ENCODE measurements around the gene CCS.
"Not testable (repeated sequence)": the region's sequence is repeated elsewhere in the genome, so short reads cannot be mapped to it uniquely, and the experiment has no call there.

The CCS gene

DNA sequence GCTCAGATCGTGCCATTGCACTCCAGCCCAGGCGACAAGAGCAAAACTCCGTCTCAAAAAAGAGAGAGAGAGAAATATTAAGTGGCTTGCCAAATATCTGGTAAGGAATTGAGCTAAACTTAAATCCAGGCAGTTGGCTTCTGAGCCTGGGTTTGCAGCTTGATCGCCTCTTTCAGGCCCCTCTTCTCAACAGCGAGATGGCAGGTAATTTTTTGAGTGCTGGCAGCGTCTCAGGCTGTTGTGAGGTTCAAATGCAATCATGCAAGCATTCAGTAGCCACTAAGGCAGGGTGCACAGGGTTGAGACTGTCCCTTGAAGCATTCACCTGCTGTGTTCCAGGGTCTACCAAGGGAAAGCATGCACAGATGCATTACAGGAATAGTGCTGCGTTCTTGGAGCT, 23.9 kb upstream of the CCS start:
- TF ChIP-seq, protein P1, sequence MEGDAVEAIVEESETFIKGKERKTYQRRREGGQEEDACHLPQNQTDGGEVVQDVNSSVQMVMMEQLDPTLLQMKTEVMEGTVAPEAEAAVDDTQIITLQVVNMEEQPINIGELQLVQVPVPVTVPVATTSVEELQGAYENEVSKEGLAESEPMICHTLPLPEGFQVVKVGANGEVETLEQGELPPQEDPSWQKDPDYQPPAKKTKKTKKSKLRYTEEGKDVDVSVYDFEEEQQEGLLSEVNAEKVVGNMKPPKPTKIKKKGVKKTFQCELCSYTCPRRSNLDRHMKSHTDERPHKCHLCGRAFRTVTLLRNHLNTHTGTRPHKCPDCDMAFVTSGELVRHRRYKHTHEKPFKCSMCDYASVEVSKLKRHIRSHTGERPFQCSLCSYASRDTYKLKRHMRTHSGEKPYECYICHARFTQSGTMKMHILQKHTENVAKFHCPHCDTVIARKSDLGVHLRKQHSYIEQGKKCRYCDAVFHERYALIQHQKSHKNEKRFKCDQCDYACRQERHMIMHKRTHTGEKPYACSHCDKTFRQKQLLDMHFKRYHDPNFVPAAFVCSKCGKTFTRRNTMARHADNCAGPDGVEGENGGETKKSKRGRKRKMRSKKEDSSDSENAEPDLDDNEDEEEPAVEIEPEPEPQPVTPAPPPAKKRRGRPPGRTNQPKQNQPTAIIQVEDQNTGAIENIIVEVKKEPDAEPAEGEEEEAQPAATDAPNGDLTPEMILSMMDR (IDR thresholded peaks at IDR 0.05; ENCODE audit: unreplicated experiment in 3 of 3): no peak
- H3K27me3 Mint-ChIP-seq (ENCODE audit: low read depth): peaks cover 5% of the 10 kb centered on the region
- H3K9me3 Mint-ChIP-seq: peaks cover 3% of the 10 kb centered on the region
- no peaks in the 10 kb centered on the region for H3K36me3 Mint-ChIP-seq (ENCODE audit: low read depth)
- H3K4me1 Mint-ChIP-seq: peaks cover 13% of the 10 kb centered on the region
- H3K4me3 Mint-ChIP-seq: no peak overlapping the region
- no peak overlapping the region for H3K27ac Mint-ChIP-seq

DNA sequence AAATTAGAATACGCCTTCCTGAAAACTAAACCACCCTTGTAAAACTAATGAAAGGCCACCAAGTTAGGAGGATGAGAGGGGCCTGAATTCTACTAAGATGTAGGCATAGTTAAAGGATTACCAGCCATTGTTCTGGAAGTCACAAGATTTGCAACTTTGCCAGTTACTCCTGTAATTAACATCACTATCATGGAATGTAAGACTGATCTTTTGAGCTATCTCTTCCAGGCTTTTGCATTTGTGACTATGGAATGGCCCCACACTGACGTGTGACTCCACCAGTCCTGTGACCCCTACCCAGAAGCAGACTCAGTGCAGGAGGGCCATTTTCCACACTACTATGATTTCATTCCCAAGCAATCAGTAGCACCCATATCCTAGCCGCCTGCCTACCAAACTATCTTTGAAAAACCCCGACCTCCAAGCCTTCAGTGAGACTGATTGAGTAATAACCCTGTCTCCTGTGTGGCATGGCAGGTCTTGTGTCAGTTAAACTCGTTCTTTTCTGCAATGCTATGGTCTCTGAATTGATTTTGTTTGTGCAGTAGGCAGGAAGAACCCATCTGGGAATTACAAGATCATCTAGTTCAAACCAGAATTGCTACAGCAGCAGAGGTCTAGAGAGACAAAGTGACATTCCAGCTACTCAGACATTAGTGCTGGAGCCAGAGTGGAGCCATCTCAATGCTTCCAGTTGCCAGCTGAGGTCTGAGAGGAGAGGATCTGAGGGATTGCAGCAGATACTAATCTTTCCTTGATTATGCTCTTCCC, 22.7 kb upstream of the CCS start:
- H3K4me1 Mint-ChIP-seq: peaks cover 13% of the 10 kb centered on the region
- no peak overlapping the region for H3K4me3 Mint-ChIP-seq
- peak overlapping the region; percentile 47 to 91 (median 79) for H3K27ac Mint-ChIP-seq
- no peaks in the 10 kb centered on the region for H3K36me3 Mint-ChIP-seq (ENCODE audit: low read depth)
- H3K27me3 Mint-ChIP-seq (ENCODE audit: low read depth): peaks cover 5% of the 10 kb centered on the region
- TF ChIP-seq, protein P1 (IDR thresholded peaks at IDR 0.05; ENCODE audit: unreplicated experiment in 3 of 3): no peak
- peaks cover 5% of the 10 kb centered on the region for H3K9me3 Mint-ChIP-seq

DNA sequence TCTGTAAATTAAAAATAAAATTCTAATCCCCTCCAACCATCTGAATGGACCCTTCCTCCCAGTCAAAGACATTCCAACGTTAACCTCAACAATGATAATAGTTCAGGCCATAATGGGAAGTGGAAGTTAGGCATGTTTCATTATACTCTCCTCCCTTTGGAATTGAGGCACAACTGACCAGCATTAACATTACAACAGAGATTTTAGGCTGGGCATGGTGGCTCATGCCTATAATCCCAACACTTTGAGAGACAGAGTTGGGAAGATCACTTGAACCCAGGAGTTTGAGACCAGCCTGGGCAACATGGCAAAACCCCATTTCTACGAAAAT, 22.2 kb upstream of the CCS start:
- peaks cover 5% of the 10 kb centered on the region for H3K27me3 Mint-ChIP-seq (ENCODE audit: low read depth)
- no peak overlapping the region for H3K4me3 Mint-ChIP-seq
- peak overlapping the region in 2 of 3 experiments; percentile 79 to 91 for H3K27ac Mint-ChIP-seq
- no peaks in the 10 kb centered on the region for H3K36me3 Mint-ChIP-seq (ENCODE audit: low read depth)
- peaks cover 5% of the 10 kb centered on the region for H3K9me3 Mint-ChIP-seq
- TF ChIP-seq, protein P1 (IDR thresholded peaks at IDR 0.05; ENCODE audit: unreplicated experiment in 3 of 3): no peak
- peaks cover 13% of the 10 kb centered on the region for H3K4me1 Mint-ChIP-seq

DNA sequence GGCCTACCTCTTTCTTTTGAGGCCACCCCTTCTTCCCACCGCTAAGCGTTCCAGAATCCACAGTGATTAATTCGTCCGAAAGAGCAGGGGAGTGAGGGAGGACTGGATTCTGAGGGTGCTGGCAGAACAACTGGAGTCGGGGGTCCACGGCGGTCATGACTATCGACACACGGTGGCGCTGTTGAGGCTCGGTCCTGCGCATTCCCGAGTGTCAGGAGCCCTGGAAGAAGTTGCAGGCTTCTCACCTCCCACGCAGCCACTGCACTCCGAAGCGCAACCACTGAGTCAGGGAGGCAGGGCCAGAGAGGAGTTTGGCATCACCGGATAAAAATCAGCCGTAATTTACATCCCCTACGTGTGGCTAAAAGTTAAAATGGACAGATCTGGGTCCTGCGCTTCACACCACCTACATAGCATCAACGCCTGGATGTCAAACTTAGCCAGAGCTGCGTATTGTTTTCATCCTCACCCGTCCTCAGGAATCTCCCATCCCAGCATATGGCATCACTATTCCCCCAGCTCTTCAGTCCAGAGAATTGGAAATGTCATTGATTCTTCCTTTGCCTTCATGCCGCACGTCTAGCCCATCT, 13.9 kb upstream of the CCS start:
- H3K9me3 Mint-ChIP-seq: peaks cover 3% of the 10 kb centered on the region
- no peak overlapping the region for H3K27ac Mint-ChIP-seq
- peaks cover 23% of the 10 kb centered on the region for H3K4me1 Mint-ChIP-seq
- no peak overlapping the region for H3K4me3 Mint-ChIP-seq
- no peaks in the 10 kb centered on the region for H3K36me3 Mint-ChIP-seq (ENCODE audit: low read depth)
- TF ChIP-seq, protein P1 (IDR thresholded peaks at IDR 0.05; ENCODE audit: unreplicated experiment in 3 of 3): peak; percentile 73 to 77 (median 75)
- H3K27me3 Mint-ChIP-seq (ENCODE audit: low read depth): no peaks in the 10 kb centered on the region

DNA sequence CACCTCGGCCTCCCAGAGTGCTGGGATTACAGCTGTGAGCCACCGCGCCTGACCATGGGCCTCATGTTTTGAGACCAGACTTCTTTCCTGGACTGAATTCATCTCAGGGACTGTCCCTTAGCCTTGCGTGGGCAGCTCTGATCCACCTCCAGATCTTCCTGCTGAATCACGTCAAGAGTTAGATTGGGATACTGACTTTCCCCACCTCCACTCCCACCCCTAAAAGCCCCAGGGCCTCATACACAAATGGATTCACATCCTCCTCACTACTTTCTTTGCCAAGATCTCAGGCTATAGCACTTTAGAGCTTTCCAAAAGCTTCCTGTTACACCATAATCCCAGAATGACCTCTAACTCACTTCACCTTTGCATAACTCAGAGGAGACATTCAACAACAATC, 12.2 kb upstream of the CCS start:
- H3K4me3 Mint-ChIP-seq: peak overlapping the region in 1 of 3 experiments; percentile 3
- peak overlapping the region; percentile 24 to 65 (median 25) for H3K27ac Mint-ChIP-seq
- no peaks in the 10 kb centered on the region for H3K36me3 Mint-ChIP-seq (ENCODE audit: low read depth)
- peaks cover 23% of the 10 kb centered on the region for H3K4me1 Mint-ChIP-seq
- peaks cover 6% of the 10 kb centered on the region for H3K27me3 Mint-ChIP-seq (ENCODE audit: low read depth)
- H3K9me3 Mint-ChIP-seq: peaks cover 2% of the 10 kb centered on the region
- TF ChIP-seq, protein P1 (IDR thresholded peaks at IDR 0.05; ENCODE audit: unreplicated experiment in 3 of 3): no peak

DNA sequence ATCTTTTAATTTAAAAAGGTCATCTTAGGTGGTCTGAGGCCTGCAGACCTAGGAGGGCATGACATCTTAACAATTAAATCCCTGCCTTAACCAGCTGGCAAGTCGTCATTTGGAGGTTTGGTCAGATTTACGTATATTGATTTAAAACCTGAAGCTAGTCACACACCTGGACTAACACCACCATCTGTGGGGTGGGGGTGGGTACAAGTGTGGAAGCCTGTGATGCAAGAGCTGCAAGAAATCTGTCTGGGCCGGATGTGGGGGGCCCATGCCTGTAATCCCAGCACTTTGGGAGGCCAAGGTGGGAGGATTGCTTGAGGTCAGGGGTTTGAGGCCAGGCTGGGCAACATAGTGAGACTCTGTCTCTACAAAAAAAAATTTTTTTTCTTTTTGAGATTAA, 11.7 kb upstream of the CCS start:
- TF ChIP-seq, protein P1 (IDR thresholded peaks at IDR 0.05; ENCODE audit: unreplicated experiment in 3 of 3): no peak
- Mint-ChIP-seq H3K27me3 (ENCODE audit: low read depth) (peaks cover 6% of the 10 kb centered on the region), H3K36me3 (ENCODE audit: low read depth) (no peaks in the 10 kb centered on the region), H3K4me1 (peaks cover 23% of the 10 kb centered on the region), H3K27ac (peak overlapping the region in 2 of 3 experiments; percentile 24 to 65), H3K9me3 (peaks cover 5% of the 10 kb centered on the region), H3K4me3 (no peak overlapping the region)

DNA sequence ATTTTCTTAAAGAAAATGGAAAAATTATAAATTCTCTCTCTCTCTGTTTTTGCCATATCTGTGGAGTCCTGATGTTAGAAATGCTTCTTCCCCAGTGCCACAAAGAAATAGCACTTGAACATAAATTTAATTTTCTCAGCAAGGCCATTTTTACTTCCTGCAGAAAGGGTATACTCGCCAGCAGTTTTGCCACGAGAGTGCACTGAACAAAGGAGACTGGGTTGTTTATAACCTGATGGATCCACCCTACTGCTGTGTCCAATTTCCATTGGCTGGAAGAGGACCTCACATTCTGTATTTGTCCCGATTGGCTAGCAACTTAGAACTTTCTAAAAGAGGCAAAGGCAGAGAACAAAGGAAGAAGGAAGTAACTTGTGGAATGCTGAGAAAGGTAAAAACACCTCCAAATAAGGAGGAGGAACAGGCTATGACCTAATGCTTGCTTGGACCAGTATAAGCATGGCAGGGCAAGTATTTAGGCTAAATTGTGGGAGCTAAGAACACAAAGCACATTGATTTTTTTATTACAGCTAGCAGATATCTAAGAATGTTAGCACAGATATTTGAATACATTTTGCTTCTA, 10.3 kb upstream of the CCS start:
- Mint-ChIP-seq H3K4me3 (peak overlapping the region in 1 of 3 experiments; percentile 7), H3K27ac (peak overlapping the region; percentile 4 to 69 (median 55)), H3K4me1 (peaks cover 23% of the 10 kb centered on the region)
- H3K9me3 Mint-ChIP-seq; H3K27me3 Mint-ChIP-seq (ENCODE audit: low read depth); H3K36me3 Mint-ChIP-seq (ENCODE audit: low read depth): not testable (repeated sequence)

DNA sequence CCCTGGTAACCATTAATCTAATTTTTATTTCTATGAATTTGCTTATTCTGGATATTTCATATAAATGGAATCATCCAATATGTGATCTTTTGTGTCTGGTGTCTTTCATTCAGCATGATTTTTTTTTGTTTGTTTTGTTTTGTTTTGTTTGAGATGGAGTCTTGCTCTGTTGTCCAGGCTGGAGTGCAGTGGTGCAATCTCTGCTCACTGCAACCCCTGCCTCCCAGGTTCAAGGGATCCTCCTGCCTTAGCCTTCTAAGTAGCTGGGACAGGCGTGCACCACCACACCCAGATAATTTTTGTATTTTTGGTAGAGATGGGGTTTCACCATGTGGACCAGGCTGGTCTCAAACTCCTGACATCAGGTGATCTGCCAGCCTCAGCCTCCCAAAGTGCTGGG, 7.5 kb upstream of the CCS start:
- not testable (repeated sequence) for H3K27ac Mint-ChIP-seq; H3K4me3 Mint-ChIP-seq; H3K36me3 Mint-ChIP-seq (ENCODE audit: low read depth); H3K27me3 Mint-ChIP-seq (ENCODE audit: low read depth)
- Mint-ChIP-seq H3K9me3 (peaks cover 15% of the 10 kb centered on the region), H3K4me1 (peaks cover 13% of the 10 kb centered on the region)
